ENCODE results near the gene NSD2.

NSD2 gene

DNA sequence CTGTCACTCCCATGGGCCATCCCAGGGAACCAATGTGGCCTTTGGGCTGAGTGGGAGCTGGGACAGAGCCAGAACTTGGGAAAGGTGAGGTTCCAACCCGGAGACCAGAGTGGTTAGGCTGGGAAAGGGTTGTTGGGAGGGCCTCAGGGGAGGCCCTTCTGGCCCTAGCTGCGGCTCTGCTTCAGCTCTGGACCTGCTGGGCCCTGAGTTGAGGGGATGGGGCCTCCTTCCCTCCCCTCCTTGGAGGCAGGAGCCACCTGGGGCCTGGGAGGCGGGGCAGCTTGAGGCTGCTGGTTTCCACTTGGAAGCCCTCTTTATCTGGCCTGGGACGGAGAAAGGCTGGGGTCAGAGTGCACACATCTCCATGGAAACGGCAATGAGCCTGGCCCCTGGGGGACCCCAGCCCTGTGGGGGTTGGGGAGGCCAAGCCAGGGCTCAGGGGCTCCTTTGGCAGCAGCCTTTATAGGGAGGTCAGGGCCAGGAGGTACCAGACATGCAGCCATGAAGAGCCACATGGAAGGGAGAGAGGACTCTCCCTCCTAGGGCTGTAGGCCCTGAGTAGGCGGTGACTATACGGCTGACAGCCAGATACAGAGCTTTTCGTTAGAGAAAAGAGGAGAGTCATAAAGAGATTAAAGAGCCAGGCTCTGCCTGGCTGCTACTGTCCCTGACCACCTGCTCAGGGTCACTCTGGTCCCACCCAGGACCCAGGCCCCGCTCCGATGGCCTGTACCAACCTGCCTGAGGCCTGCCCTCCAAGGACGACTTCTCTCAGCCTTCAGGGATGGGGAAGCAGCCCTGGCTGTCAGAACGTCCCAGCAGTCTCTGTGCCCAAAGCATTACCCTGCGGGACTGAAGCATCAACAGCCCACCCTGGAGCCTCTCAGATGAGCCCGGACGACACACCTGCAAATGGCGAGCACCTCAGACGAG is 6.9 kb upstream of the NSD2 start:
- no peak for DNase-seq (ENCODE audit: low spot score)

GRCh38 chr4:1866189-1866661 is 5.0 kb upstream of the NSD2 start:
- no peak for DNase-seq (ENCODE audit: low spot score)

GRCh38 chr4:1868293-1868692 is 2.9 kb upstream of the NSD2 start:
- DNase-seq (ENCODE audit: low spot score): no peak

- DNase-seq (ENCODE audit: low spot score): no peak
Observed at GRCh38 chr4:1868912-1869311, 2.3 kb upstream of the NSD2 start.

GRCh38 chr4:1869530-1870327 is 1.5 kb upstream of the NSD2 start:
- DNase-seq (ENCODE audit: low spot score): no peak

DNA sequence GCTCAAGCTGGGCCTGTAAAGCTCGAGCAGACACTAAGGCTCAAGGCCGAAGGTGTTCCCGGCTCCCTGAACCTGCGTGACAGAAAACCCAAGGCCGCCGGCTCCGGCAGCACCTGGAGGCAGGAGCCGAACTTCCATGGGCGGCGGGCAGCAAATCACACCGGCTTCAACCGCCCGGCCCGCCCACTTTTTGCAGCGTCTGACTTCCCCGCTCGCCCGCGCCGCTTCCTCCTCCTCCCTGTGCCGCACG is 940 bp upstream of the NSD2 start:
- DNase-seq (ENCODE audit: low spot score): no peak

- DNase-seq (ENCODE audit: low spot score): no peak
Observed at GRCh38 chr4:1871471-1872021, 353 bp downstream of the NSD2 start.

- no peak for DNase-seq (ENCODE audit: low spot score)
Observed at GRCh38 chr4:1872870-1873269, 1.7 kb downstream of the NSD2 start.

DNA sequence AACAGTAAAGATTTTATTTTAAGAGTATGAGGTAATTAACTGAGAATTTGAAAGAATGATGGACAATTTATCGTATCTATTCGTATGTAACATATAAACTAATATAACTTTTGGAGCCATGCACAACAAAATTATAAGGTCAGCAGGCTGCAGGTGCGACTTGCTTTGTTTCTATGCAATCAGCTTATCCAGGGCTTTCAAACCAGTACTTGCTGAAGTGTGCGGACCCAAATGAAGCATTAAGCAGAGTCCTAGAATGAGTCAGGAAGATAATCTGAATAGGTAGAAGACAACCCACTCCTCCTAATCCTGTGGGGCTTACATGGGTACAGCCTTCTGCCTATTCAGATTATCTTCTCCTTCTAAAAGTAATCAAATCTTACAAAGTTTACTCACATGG is 2.1 kb downstream of the NSD2 start:
- no peak for DNase-seq (ENCODE audit: low spot score)

DNA sequence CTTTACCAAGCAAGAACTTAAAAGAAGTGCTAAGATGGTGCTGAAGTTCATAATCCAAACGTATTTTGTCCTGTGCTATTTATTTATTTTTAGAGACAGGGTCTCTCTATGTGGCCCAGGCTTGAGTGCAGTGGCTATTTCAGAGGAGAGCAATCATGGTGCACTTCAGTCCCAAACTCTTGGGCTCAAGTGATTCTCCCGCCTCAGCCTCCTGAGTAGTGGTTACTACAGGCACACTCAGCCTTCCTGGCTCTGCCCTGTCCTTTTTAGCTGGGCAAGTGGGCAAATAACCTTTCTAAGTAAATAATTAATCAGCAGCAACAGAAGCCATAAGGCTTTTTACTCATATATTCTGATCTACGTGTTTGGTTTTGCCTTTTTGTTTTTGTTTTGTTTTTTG is 2.6 kb downstream of the NSD2 start:
- no peak for DNase-seq (ENCODE audit: low spot score)

DNA sequence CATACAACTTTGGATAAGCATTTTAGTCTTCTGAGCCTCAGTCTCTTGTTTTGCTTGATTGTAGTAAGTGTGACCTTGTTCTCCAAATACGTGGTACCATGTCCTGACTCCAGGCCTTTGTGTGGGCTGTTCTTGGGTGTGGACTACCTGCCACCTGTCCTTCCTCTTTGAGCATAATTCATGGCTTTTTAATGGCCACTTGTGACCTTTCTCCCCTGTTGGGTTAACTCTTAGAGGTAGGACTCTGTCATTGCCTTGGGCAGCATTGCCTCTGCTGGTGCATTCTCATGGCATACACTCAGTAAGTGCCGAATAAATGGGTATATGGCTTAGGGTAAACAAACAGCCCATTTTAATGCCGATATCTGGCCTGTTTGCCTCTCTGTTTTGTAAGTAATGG is 3.0 kb downstream of the NSD2 start:
- DNase-seq (ENCODE audit: low spot score): no peak

- DNase-seq (ENCODE audit: low spot score): no peak
Observed at GRCh38 chr4:1879485-1879884, 8.3 kb downstream of the NSD2 start.

- peak; percentile 3 for DNase-seq (ENCODE audit: low spot score)
Observed at GRCh38 chr4:1880332-1880731, 9.1 kb downstream of the NSD2 start.

DNA sequence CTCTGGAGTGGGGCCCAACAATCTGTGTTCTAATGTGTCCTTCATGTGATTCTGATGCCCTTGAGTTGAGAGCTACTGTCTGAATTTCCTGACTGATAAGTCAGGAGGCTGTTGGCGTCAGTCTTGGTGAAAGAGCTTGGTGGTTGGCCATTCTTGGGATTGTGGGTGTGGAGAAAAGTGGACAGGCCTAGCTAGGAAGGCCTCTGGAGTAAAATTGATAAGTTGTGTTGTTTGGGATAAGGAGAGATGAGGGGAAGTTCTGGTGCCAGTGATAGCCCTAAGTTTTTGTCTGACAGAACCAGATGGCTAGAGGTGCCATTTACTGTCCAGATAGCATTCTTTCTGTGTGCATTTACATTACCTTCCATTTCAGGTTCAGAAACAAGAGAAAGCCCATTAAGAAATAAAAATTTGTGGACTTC is 11.7 kb downstream of the NSD2 start:
- peak; percentile 51 for DNase-seq (ENCODE audit: low spot score)

DNA sequence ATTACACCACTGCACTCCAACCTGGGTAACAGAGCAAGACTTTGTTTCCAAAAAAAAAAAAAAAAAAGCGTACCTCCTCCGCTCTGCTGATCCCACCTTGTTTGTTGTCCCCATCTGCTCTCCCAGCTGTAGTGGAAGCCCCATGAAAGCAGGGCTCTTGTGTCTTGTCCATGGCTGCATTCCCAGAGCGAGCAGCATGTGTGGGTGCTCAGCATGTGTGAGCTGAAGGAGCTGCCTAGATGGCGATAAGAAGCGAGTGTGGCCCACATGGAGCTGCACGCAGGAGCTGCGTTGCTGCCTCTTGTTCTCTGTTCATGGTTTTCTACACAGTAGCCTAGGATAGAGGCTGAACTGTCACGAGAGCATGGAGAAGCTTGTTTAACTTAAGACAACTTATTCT is 12.4 kb downstream of the NSD2 start:
- peak; percentile 10 for DNase-seq (ENCODE audit: low spot score)

DNA sequence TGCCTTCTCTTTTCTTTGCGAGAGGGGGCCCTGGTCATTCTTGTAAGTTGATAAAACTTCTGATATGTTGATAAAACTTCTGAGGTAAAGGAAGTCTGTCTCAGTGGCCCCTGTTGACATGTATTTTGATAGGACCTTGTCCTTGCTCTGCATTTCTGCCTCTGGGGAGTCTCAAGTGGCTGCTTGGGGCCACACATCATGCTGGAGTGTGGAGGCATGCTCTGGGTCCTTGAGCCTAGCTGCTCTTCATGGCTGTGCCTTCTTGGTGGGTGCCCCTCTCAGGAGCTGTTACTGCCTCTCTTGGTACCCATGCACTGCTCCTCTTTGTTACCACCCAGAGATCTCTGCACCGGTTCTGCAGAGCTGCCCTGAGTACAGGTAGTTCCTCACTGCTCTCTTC is 14.2 kb downstream of the NSD2 start:
- no peak for DNase-seq (ENCODE audit: low spot score)

DNA sequence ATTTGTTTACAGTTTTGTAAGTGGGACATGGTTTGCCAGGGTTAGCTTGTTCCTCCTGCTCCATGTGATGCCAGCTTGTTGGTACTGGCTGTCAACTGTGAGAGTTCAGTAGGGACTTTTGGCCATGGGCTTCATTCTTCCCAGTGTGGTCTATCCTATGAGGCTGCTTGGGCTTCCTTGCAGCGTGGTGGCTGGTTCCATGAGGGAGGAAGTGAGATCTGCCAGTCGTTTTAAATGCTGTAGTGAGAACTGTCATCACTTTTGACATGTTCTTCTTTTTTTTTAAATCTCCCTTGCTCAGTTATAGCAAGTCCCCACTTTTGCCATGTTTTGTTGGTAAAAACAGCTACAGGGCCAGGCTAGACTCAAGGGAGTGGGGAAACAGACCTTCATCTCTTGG is 15.9 kb downstream of the NSD2 start:
- no peak for DNase-seq (ENCODE audit: low spot score)

- DNase-seq (ENCODE audit: low spot score): no peak
Observed at GRCh38 chr4:1890979-1891570, 19.9 kb downstream of the NSD2 start.

DNA sequence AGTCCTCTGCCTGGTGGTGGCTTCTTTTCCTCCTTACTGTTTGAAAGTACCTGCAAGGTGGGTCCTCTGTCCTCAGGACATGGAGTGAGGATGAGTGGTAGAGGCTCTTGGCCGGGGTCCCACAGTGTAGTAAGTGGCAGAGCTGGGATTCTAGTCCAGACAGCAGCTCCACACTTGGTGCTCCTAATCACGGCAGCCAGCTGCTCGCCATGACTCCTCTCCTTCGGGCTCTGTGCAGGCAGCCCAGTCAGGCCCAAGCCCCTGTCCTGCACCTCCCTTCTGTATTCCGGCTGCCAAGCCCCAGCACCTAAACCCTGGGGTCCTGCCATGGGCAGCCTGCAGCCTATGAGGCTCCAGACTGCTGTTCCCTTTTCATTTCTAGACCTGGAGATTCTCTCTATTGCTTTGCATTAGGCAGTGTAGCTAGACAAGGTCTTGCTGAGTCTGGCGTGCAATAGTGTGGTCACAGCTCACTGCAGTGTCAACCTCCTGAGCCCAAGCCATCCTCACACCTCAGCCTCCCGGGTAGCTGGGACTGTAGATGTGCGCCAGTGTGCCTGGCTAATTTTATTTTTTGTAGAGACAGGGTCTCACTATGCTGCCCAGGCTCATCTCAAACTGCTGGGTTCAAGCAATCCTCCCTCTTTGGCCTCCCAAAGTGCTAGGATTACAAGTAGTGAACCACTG is 24.9 kb downstream of the NSD2 start:
- DNase-seq (ENCODE audit: low spot score): no peak

GRCh38 chr4:1896658-1896991 is 25.4 kb downstream of the NSD2 start:
- no peak for DNase-seq (ENCODE audit: low spot score)

GRCh38 chr4:1898007-1898406 is 26.8 kb downstream of the NSD2 start:
- no peak for DNase-seq (ENCODE audit: low spot score)

DNA sequence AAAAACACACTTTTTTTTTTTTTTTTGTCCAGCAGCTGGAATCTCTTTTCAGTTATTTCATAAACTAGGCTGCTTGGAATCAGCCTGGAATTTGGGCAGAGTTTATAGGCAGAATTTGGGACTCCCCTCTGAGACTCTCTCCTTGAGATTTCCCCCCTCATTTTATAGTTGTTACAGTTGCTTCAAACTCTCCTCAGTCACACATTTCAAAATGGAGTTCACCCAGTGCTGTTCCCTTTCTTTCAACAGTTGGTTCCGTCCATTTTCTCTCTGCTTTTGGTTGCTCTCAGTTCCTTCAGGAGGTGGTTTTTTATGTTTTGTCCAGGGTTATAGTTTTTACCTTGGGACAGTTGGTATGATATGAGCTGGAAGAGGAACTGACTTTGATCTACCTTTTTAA is 27.5 kb downstream of the NSD2 start:
- DNase-seq (ENCODE audit: low spot score): no peak

Measured in hematopoietic multipotent progenitor cell treated with erythropoietin and hydrocortisone succinate and interleukin-3 and kit ligand, for 17 days (in vitro differentiated cells).